SJSA1 (cell line): ENCODE results near the gene NDUFS1. TPM values are rescaled to one million over a fixed set of nuclear protein-coding genes. Genes with fewer than 3 reads are reported as not detected.
"Not testable (repeated sequence)": the region's sequence is repeated elsewhere in the genome, so short reads cannot be mapped to it uniquely, and the experiment has no call there.

ENCODE experiments used
- DNase-seq, 2 experiments: peaks; one replicate each; pipeline ENCODE4 v3.0.0-alpha.2; 2015 to 2020; ENCODE audit warnings: low spot score in 2 of 2, low read depth in 1 of 2
- H3K27ac ChIP-seq: fragments of 250-450 bp; sonication (Bioruptor Pico); 2 replicates; pipeline ENCODE4 v1.5.1; 2020; ENCODE audit warnings: mild to moderate bottlenecking, moderate library complexity
- H3K27me3 ChIP-seq: fragments of 250-450 bp; sonication (Bioruptor Pico); replicated peaks from 2 replicates; pipeline ENCODE4 v1.5.1; 2020; ENCODE audit warnings: mild to moderate bottlenecking, moderate library complexity
- H3K36me3 ChIP-seq: fragments of 250-450 bp; sonication (Bioruptor Pico); 2 replicates; pipeline ENCODE4 v1.5.1; 2020; ENCODE audit warnings: mild to moderate bottlenecking
- H3K4me1 ChIP-seq: fragments of 250-450 bp; sonication (Bioruptor Pico); replicated peaks from 2 replicates; pipeline ENCODE4 v1.6.1; 2021; ENCODE audit warnings: mild to moderate bottlenecking
- H3K4me3 ChIP-seq: fragments of 250-450 bp; sonication (Bioruptor Pico); 2 replicates; pipeline ENCODE4 v1.5.1; 2020; ENCODE audit warnings: mild to moderate bottlenecking
- H3K9me3 ChIP-seq: fragments of 250-450 bp; sonication (Bioruptor Pico); replicated peaks from 2 replicates; pipeline ENCODE4 v1.5.1; 2020; ENCODE audit warnings: mild to moderate bottlenecking
- total RNA-seq: library from RNA; depleted of rRNA; stranded (reverse); fragments of >200 nt; shearing (Covaris generic); gene quantifications from 2 replicates; pipeline ENCODE4 v1.2.3, GENCODE V29; 2014

NDUFS1 gene
- total RNA-seq, 1 experiment from 2014 or later, result 162 TPM

- H3K27me3 ChIP-seq, DNase-seq, H3K27ac ChIP-seq, H3K36me3 ChIP-seq, H3K9me3 ChIP-seq, H3K4me1 ChIP-seq, H3K4me3 ChIP-seq: not testable (repeated sequence)
Measured at GRCh38 chr2:206181526-206181925, 22.3 kb upstream of the NDUFS1 start.

- no peaks in the 10 kb centered on the region for H3K27me3 ChIP-seq
- H3K4me3 ChIP-seq, result no peak overlapping the region
- no peak for DNase-seq
- no peaks in the 10 kb centered on the region for H3K4me1 ChIP-seq
- no peaks in the 10 kb centered on the region for H3K9me3 ChIP-seq
- H3K27ac ChIP-seq, result no peak overlapping the region
- peaks cover 10% of the 10 kb centered on the region for H3K36me3 ChIP-seq
Measured at GRCh38 chr2:206176901-206177300, 17.7 kb upstream of the NDUFS1 start.

- Histone ChIP-seq H3K27me3 (no peaks in the 10 kb centered on the region), H3K4me3 (no peak overlapping the region), H3K9me3 (no peaks in the 10 kb centered on the region), H3K36me3 (peaks cover 10% of the 10 kb centered on the region), H3K27ac (no peak overlapping the region), H3K4me1 (no peaks in the 10 kb centered on the region)
- no peak for DNase-seq
Measured at GRCh38 chr2:206176121-206176520, 16.9 kb upstream of the NDUFS1 start.

GRCh38 chr2:206173147-206173546 is 13.9 kb upstream of the NDUFS1 start:
- H3K4me3 ChIP-seq, result no peak overlapping the region
- H3K27ac ChIP-seq, result no peak overlapping the region
- no peaks in the 10 kb centered on the region for H3K9me3 ChIP-seq
- H3K27me3 ChIP-seq, result no peaks in the 10 kb centered on the region
- no peaks in the 10 kb centered on the region for H3K4me1 ChIP-seq
- H3K36me3 ChIP-seq, result peaks cover 10% of the 10 kb centered on the region
- no peak for DNase-seq

GRCh38 chr2:206171624-206172397 is 12.6 kb upstream of the NDUFS1 start:
- H3K4me1 ChIP-seq, DNase-seq, H3K27me3 ChIP-seq, H3K27ac ChIP-seq, H3K4me3 ChIP-seq, H3K9me3 ChIP-seq: not testable (repeated sequence)
- peaks cover 14% of the 10 kb centered on the region for H3K36me3 ChIP-seq

- DNase-seq, H3K27ac ChIP-seq, H3K9me3 ChIP-seq, H3K27me3 ChIP-seq, H3K4me1 ChIP-seq, H3K4me3 ChIP-seq: not testable (repeated sequence)
- peaks cover 24% of the 10 kb centered on the region for H3K36me3 ChIP-seq
Measured at GRCh38 chr2:206168230-206168629, 9.0 kb upstream of the NDUFS1 start.

GRCh38 chr2:206164261-206164862 is 5.1 kb upstream of the NDUFS1 start:
- peaks cover 8% of the 10 kb centered on the region; the same call in 1 of the 2 replicates for H3K4me1 ChIP-seq
- H3K27ac ChIP-seq, result no peak overlapping the region
- H3K27me3 ChIP-seq, result no peaks in the 10 kb centered on the region
- no peaks in the 10 kb centered on the region for H3K9me3 ChIP-seq
- peak in 1 of 2 experiments; percentile 43 for DNase-seq
- H3K36me3 ChIP-seq, result peaks cover 57% of the 10 kb centered on the region
- no peak overlapping the region for H3K4me3 ChIP-seq

GRCh38 chr2:206163251-206163880 is 4.1 kb upstream of the NDUFS1 start:
- no peak overlapping the region for H3K4me3 ChIP-seq
- no peaks in the 10 kb centered on the region for H3K9me3 ChIP-seq
- no peak for DNase-seq
- H3K27ac ChIP-seq, result no peak overlapping the region
- H3K27me3 ChIP-seq, result no peaks in the 10 kb centered on the region
- H3K36me3 ChIP-seq, result peaks cover 57% of the 10 kb centered on the region
- H3K4me1 ChIP-seq, result peaks cover 8% of the 10 kb centered on the region; the same call in 1 of the 2 replicates

GRCh38 chr2:206162401-206162800 is 3.2 kb upstream of the NDUFS1 start:
- not testable (repeated sequence) for H3K4me3 ChIP-seq, H3K27me3 ChIP-seq, H3K9me3 ChIP-seq, H3K27ac ChIP-seq, DNase-seq
- H3K36me3 ChIP-seq, result peaks cover 54% of the 10 kb centered on the region
- peaks cover 11% of the 10 kb centered on the region for H3K4me1 ChIP-seq

- peak overlapping the region; percentile 58 for H3K4me3 ChIP-seq
- H3K27ac ChIP-seq, result no peak overlapping the region
- no peaks in the 10 kb centered on the region for H3K9me3 ChIP-seq
- no peak for DNase-seq
- no peaks in the 10 kb centered on the region for H3K27me3 ChIP-seq
- H3K36me3 ChIP-seq, result peaks cover 57% of the 10 kb centered on the region
- peaks cover 20% of the 10 kb centered on the region for H3K4me1 ChIP-seq
Measured at GRCh38 chr2:206160807-206161179, 1.5 kb upstream of the NDUFS1 start.

- DNase-seq, result no peak
- no peaks in the 10 kb centered on the region for H3K27me3 ChIP-seq
- H3K36me3 ChIP-seq, result peaks cover 59% of the 10 kb centered on the region
- peak overlapping the region; percentile 58 for H3K4me3 ChIP-seq
- no peaks in the 10 kb centered on the region for H3K9me3 ChIP-seq
- peaks cover 20% of the 10 kb centered on the region for H3K4me1 ChIP-seq
- peak overlapping the region; percentile 58 for H3K27ac ChIP-seq
Measured at GRCh38 chr2:206160125-206160806, 1.0 kb upstream of the NDUFS1 start.

GRCh38 chr2:206158563-206159345 is 490 bp downstream of the NDUFS1 start:
- Histone ChIP-seq H3K36me3 (peaks cover 51% of the 10 kb centered on the region), H3K27ac (peak overlapping the region; percentile 58), H3K9me3 (no peaks in the 10 kb centered on the region), H3K27me3 (no peaks in the 10 kb centered on the region), H3K4me1 (peaks cover 20% of the 10 kb centered on the region), H3K4me3 (peak overlapping the region; percentile 58)
- DNase-seq, result no peak

GRCh38 chr2:206157014-206157413 is 2.2 kb downstream of the NDUFS1 start:
- H3K9me3 ChIP-seq, H3K4me3 ChIP-seq, H3K27me3 ChIP-seq: not testable (repeated sequence)
- peaks cover 20% of the 10 kb centered on the region for H3K4me1 ChIP-seq
- H3K36me3 ChIP-seq, result peaks cover 45% of the 10 kb centered on the region
- H3K27ac ChIP-seq, result peak overlapping the region; percentile 17
- peak; percentile 68 to 84 for DNase-seq
